GM19240 (cell line): ENCODE results near the gene ICE1.
"Not testable (repeated sequence)": the region's sequence is repeated elsewhere in the genome, so short reads cannot be mapped to it uniquely, and the experiment has no call there.

Experiments used
- DNase-seq: peaks from one replicate; pipeline ENCODE4 v3.0.0; 2011; ENCODE audit warnings: low spot score; ENCODE audit not compliant: insufficient read length

ICE1 gene

DNA sequence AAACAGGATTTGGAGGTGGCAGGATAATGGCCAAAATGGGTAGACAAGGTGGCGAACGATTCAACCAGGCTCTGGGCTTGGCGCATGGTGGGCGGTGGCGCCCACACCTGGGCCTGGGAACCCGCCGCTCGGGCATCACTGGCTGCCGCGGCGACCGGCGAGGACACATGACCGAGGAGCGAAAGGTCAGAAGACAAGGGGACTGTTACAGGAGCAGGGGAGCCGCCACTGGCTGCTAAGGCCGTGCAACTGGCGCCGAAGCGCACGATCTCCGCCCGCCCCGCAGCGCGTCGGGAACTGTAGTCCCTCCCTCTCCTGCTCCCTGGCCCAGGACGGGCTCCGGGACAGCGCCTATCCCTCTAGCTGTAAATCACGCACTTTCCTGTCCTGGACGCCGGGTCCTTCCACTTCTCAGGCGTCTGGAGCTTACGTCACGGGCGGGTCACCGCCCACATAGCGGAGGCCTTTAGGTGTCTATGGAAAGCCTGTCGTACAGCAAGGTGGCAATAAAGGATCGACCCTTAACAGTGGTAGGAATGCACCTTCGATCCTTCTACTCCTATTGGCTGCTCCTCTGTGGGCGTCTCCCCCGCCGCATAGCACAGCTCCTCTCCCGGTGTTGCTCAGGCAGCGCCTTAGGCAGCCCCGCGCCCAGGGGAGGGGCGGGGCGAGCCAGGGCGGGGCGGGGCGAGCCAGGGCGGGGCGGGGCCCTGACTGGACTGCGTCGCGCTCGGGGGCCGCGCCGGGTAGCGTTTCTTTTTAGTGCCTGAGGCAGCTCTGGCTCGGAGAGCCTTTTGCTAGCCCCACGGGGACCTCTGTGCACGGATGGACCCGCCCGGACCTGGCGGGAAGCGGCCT is at the start of gene ICE1:
ICE1 (plus strand) TSS at position 717 of the 858 bp plus-strand sequence. CDS start 239 bp downstream, outside the sequence.
- peak; percentile 45 for DNase-seq

GRCh38 chr5:5372930-5373329 is 49.5 kb upstream of the ICE1 start:
- DNase-seq, result no peak

DNA sequence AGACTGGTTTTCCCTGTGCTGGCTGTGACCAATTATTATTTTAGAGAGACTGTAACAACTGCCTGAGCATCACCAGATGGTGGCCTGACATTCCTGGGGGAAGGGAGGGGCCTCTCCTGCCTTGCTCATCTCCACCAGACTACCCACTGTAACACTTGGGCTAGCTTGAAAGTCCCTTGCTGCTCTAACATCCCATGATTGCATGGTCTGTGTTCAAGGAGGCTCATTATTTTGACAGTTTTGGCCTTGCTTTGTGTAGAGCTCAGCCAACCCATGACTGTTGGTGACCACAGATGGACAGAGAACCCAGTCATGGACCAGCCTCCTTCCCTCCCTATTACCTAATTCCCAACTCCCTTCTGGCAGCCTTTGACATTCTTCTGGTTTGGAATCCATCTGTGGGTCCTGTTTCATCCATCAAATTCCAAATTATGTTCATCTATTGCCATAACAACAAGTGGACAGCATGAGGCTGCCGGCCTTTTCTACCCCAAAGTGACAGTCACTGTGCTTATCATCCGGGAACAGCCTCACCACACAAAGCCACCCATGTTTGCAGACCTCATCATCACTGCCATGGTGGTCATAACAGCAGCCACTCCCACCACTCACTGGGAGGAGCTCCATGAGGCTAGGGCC is 49.0 kb upstream of the ICE1 start:
- DNase-seq, result no peak

DNA sequence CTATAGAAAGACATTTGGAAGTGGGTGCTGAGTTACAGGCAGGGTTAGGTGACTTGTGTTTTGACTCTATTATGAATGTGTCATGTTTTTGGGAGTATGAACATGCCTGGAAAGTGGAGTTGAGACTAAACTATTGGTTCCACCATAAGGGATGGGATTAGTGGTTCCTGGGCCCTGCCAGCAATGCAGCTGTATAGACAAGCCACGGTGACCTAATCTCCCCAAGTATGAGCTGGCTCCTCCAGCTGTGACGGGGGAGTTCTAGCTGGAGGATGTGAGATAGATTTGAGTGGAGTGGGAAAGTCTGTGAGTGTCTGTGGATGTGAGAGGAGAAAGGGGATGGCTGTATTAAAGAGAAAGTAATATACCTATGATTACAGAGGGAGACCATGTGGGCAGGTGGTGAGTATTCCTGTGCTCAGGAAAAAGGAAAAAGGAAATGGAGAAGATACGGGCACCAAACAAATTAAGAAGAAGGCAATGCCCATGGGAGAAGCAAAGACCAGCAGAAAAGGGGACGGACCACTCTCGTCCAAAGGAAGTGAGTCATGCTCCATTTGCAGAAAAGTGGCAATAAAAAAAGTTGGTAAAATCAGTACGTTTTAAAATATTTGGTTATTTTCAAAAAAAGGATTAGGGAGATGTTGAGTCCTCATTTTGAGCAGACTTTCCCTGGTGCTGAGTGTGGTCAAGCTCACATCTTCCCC is 48.3 kb upstream of the ICE1 start:
- DNase-seq, result no peak

DNA sequence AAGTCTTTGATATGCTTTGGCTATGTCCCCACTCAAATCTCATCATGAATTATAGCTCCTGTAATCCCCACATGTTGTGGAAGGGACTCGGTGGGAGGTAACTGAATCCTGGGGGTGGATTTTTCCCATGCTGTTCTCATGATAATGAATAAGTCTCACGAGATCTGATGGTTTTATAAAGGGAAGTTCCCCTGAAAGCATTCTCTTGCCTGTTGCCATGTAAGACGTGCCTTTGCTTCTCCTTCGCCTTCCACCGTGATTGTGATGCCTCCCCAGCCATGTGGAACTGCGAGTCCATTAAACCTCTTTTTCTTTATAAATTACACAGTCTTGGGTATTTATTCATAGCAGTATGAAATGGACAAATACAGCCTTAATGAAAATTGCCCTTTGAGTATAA is 44.7 kb upstream of the ICE1 start:
- DNase-seq, result no peak

- no peak for DNase-seq
These were observed 43.9 kb upstream of the ICE1 start for GRCh38 chr5:5378531-5378930.

GRCh38 chr5:5380298-5380697 is 42.2 kb upstream of the ICE1 start:
- no peak for DNase-seq

- DNase-seq, result no peak
These were observed 41.1 kb upstream of the ICE1 start for GRCh38 chr5:5381310-5381913.

- DNase-seq, result no peak
These were observed 39.0 kb upstream of the ICE1 start for GRCh38 chr5:5383461-5383860.

- DNase-seq, result no peak
These were observed 37.7 kb upstream of the ICE1 start for GRCh38 chr5:5384660-5385330.

- no peak for DNase-seq
These were observed 37.2 kb upstream of the ICE1 start for GRCh38 chr5:5385331-5385662.

DNA sequence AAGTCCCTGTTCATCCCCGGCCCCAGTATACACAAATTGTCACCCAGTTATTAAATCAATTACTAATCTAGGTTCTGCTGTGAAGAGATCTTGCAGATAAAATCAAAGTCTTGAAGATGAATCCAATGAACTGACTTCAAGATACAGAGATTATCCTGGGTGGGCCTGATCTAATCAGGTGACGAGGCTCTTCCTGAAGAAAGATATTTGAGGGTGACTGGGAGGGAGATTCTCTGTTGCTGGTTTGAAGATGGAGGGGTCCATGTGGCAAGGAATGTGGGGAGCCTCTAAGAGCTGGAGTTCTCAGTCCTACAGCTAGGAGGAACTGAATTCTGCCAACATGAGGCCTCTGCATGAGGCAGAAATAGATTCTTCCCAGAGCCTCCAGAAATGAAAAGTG is 36.1 kb upstream of the ICE1 start:
- DNase-seq, result no peak

DNA sequence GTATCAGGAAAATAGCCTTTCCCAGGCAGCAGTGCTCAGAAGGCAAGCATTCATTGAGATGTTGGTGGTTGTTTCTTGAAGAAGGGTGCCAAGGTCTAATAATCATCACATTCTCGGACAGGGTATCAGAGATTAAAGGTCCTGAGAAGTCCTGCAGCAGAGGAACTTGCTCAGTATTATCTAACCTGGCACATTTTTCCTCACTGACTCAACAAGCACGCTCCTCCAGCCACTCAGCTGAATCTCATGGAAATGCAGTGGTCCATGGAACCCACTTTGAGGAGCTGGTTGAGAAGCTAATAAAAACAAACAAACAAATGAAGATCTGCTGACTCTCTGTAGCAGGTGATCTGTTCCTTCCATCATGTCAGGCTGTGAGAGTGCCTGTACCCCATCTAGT is 35.3 kb upstream of the ICE1 start:
- no peak for DNase-seq

DNA sequence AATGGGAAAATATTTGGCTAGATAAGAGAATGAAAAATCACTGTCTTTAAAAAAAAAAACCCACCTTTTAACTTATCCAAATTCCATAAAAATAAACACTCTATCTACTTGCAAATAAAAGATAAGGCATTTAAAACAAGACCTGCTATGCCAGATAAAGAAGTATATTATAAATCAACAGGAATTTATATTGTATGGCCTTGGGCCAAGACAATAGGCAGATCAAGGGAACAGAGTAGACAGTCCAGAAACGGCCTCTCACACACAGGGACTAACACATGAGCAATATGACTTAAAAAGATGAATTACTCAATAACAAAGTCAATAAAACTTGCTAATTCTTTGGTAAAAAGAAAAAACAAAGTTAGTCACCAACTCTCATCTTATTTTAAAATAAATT is 34.7 kb upstream of the ICE1 start:
- DNase-seq, result no peak

GRCh38 chr5:5390121-5390869 is 32.2 kb upstream of the ICE1 start:
- DNase-seq, result not testable (repeated sequence)

DNA sequence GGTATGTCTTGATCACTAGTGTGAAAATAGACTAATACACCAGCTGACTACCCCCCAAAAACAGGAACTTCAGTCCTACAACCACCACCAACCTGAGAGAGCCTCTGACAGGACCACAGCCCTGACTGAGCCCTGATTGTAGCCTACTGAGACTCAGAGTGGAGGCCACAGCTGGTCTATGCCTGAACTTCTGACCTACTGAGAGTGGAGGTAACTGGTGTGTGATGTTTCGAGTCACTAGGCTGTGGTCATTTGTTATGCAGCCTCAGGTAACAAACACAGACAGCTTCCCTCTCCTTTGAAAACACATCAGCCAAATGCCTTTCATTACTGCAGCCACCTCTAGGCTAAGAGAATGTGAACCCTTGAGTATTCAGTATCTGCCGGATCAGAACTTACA is 30.0 kb upstream of the ICE1 start:
- DNase-seq, result not testable (repeated sequence)

DNA sequence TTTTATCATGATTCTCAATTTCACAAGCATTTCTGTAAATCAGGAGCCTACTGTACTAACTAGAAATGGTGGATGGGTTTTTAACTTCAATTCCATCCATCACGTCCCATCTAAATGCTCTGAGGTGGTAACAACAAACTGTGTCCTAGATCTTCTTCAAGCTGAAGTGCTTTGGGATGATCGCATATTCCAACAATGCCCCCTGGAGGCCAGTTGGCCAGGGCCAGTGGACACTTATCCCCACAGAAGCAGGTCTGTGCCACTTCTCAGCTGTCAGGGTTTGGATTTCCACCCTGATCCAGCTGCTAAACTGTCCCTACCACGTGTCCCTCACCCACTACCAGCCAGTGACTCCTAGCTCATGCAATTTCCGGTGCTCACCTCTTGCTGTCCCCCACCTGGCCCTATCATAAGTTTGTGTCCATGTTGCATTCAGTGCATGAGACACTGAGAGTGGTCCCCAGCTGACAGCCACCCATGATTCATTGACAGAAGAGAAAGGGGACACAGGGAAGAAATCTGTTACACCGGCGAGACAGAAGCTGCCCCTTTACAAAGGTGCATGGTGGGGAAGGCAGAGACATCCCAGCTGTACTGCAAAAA is 28.0 kb upstream of the ICE1 start:
- DNase-seq, result not testable (repeated sequence)

GRCh38 chr5:5395093-5395492 is 27.4 kb upstream of the ICE1 start:
- not testable (repeated sequence) for DNase-seq

GRCh38 chr5:5398071-5398470 is 24.4 kb upstream of the ICE1 start:
- DNase-seq, result no peak

DNA sequence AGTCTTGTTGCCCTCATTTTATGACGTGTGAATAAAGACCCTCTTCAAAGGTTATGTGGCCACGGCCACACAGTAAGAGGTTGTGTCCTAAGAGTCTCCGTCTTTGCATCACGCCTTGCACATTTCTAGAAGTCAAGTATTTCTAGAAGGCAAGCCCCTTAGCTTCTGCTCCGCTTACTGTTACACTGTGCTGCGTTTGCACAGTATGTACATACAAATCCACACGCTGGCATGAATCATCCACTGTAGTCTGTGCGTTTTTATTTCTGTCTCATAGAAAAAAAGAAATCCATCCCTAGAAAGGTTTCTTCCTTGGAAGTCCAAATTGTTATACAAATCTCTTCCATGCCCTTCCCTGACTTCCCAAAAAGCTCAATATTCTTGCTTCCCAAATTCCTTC is 21.4 kb upstream of the ICE1 start:
- DNase-seq, result no peak
